PC-9 (cell line): ENCODE data around the gene AOC1. TPM values are rescaled to one million over a fixed set of nuclear protein-coding genes. Genes with fewer than 3 reads are reported as not detected.
"Not testable (repeated sequence)": the region's sequence is repeated elsewhere in the genome, so short reads cannot be mapped to it uniquely, and the experiment has no call there.

Source experiments
- BruUV-seq: library from RNA; stranded (reverse); fragments of 400-500 nt; replicated peaks from 2 replicates; lab custom pipeline; 2021; lab: Mats Ljungman, UMichigan
- CTCF ChIA-PET: fragments of 300-600 bp; sonication (Branson Sonifier 250); formaldehyde crosslinking; loops from one replicate; lab custom pipeline; 2022; ENCODE audit warnings: antibody characterized with exemption; lab: Charles Lee
- POLR2A ChIA-PET: fragments of 300-600 bp; sonication (Branson Sonifier 250); formaldehyde crosslinking; loops from one replicate; lab custom pipeline; 2022; ENCODE audit warnings: antibody characterized with exemption; ENCODE audit not compliant: unreplicated experiment; lab: Charles Lee
- DNase-seq, 2 experiments: peaks; one replicate each; pipeline versions ENCODE4 v3.0.0 to v3.0.0-alpha.2; 2015 to 2022; ENCODE audit warnings: mixed read lengths in 1 of 2
- H2AFZ ChIP-seq: fragments of 200-600 bp; sonication (generic); 2 replicates; pipeline ENCODE4 v1.8.1; 2017; ENCODE audit warnings: antibody characterized with exemption
- H3F3A ChIP-seq: fragments of 200-600 bp; sonication (generic); 2 replicates; pipeline ENCODE4 v1.8.1; 2017; ENCODE audit warnings: antibody characterized with exemption, mild to moderate bottlenecking, low read depth; ENCODE audit not compliant: insufficient read depth
- H3K27ac ChIP-seq: fragments of 200-600 bp; sonication (generic); 2 replicates; pipeline ENCODE4 v1.6.1; 2016; ENCODE audit warnings: mixed run types
- H3K27me3 ChIP-seq: fragments of 200-600 bp; sonication (generic); 2 replicates; pipeline ENCODE4 v1.6.1; 2016; ENCODE audit warnings: low read depth, mixed run types; ENCODE audit not compliant: insufficient read depth
- H3K36me3 ChIP-seq: fragments of 200-600 bp; sonication (generic); 2 replicates; pipeline ENCODE4 v1.6.1; 2016; ENCODE audit warnings: low read depth, mixed run types
- H3K4me1 ChIP-seq: fragments of 200-600 bp; sonication (generic); replicated peaks from 2 replicates; pipeline ENCODE4 v1.6.1; 2016; ENCODE audit warnings: mixed run types; ENCODE audit not compliant: insufficient read depth
- H3K4me2 ChIP-seq: fragments of 200-600 bp; sonication (generic); 2 replicates; pipeline ENCODE4 v1.6.1; 2017; ENCODE audit warnings: mixed run types
- H3K4me3 ChIP-seq: fragments of 200-600 bp; sonication (generic); 2 replicates; pipeline ENCODE4 v1.6.1; 2016; ENCODE audit warnings: mixed run types
- H3K79me2 ChIP-seq: fragments of 200-600 bp; sonication (generic); 2 replicates; pipeline ENCODE4 v1.6.1; 2017; ENCODE audit warnings: low read depth, mixed run types
- H3K9me2 ChIP-seq: fragments of 200-600 bp; sonication (generic); 2 replicates; pipeline ENCODE4 v1.8.1; 2017; ENCODE audit warnings: mild to moderate bottlenecking; ENCODE audit not compliant: insufficient read depth
- H3K9me3 ChIP-seq: fragments of 200-600 bp; sonication (generic); 2 replicates; pipeline ENCODE4 v1.8.1; 2016; ENCODE audit warnings: low read depth; ENCODE audit not compliant: insufficient read depth
- H4K20me1 ChIP-seq: fragments of 200-600 bp; sonication (generic); 2 replicates; pipeline ENCODE4 v1.8.1; 2017; ENCODE audit not compliant: insufficient read depth
- EZH2 ChIP-seq: fragments of 200-600 bp; sonication (generic); IDR thresholded peaks from 2 replicates; pipeline ENCODE4 v1.8.0; 2017; ENCODE audit warnings: antibody characterized with exemption, low read depth
- intact Hi-C: fragments of 100-400 bp; cut with micrococcal nuclease; formaldehyde crosslinking; loops from one replicate; pipeline ENCODE4 v1.10.0; 2022; ENCODE audit not compliant: unreplicated experiment
- total RNA-seq: library from RNA; stranded (reverse); gene quantifications from 2 replicates; pipeline ENCODE4 v1.2.3, GENCODE V29; 2021
- TF ChIP-seq, protein P1 (sequence below): fragments of 200-600 bp; sonication (generic); conservative IDR thresholded peaks from 2 replicates; pipeline ENCODE4 v1.6.1; 2017; ENCODE audit warnings: mixed run types, antibody characterized with exemption, mild to moderate bottlenecking, moderate library complexity

The AOC1 gene
- total RNA-seq, 1 experiment from 2014 or later, result 11.4 TPM

DNA sequence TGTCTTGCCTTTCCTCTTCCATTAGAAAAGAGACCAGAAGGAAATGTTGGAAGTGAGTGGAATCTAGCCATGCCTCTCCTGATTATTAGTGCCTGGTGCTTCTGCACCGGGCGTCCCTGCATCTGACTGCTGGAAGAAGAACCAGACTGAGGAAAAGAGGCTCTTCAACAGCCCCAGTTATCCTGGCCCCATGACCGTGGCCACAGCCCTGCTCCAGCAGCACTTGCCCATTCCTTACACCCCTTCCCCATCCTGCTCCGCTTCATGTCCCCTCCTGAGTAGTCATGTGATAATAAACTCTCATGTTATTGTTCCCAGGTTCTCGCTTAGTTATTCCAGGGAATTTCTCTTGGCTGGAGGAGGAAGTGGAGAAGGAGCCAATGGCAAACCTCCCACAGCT is 47.5 kb upstream of the AOC1 start:
- TF ChIP-seq, protein P1, sequence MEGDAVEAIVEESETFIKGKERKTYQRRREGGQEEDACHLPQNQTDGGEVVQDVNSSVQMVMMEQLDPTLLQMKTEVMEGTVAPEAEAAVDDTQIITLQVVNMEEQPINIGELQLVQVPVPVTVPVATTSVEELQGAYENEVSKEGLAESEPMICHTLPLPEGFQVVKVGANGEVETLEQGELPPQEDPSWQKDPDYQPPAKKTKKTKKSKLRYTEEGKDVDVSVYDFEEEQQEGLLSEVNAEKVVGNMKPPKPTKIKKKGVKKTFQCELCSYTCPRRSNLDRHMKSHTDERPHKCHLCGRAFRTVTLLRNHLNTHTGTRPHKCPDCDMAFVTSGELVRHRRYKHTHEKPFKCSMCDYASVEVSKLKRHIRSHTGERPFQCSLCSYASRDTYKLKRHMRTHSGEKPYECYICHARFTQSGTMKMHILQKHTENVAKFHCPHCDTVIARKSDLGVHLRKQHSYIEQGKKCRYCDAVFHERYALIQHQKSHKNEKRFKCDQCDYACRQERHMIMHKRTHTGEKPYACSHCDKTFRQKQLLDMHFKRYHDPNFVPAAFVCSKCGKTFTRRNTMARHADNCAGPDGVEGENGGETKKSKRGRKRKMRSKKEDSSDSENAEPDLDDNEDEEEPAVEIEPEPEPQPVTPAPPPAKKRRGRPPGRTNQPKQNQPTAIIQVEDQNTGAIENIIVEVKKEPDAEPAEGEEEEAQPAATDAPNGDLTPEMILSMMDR, result no peak
- no peak for TF ChIP-seq EZH2
- no peak overlapping the region for H3K4me2 ChIP-seq
- no peak overlapping the region for H3K4me3 ChIP-seq
- H3K27ac ChIP-seq, result no peak overlapping the region
- no TSS peak for BruUV-seq
- CTCF ChIA-PET, result no interaction called here
- no peaks in the 10 kb centered on the region for H4K20me1 ChIP-seq
- intact Hi-C loops, result no loop called here
- DNase-seq, result no peak
- no peaks in the 10 kb centered on the region for H3K9me2 ChIP-seq
- no peak overlapping the region for H2AFZ ChIP-seq
- no peaks in the 10 kb centered on the region for H3K79me2 ChIP-seq
- no peaks in the 10 kb centered on the region for H3K36me3 ChIP-seq
- H3K9me3 ChIP-seq, result no peaks in the 10 kb centered on the region
- POLR2A ChIA-PET, result no interaction called here
- no peaks in the 10 kb centered on the region for H3K4me1 ChIP-seq
- peaks cover 91% of the 10 kb centered on the region for H3K27me3 ChIP-seq
- H3F3A ChIP-seq, result no peaks in the 10 kb centered on the region

DNA sequence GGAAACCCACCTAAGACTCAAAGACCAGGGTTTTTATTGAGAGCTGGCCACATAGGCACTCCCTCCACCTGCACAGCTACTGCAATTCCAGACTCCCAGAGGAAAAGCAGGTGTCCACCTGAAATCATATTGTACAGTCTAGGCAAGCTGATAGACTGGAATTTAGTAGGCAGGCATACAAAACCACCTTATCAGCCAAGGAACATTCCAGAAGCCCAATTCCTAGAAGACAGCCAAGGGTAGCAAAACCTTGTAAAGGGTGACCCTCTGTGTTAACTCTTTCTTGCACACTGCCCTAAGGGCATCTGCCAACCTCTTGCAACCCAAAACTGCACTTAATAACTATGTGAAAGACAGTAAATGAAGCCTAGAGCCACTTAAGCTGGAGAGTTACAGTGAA is 46.5 kb upstream of the AOC1 start:
- Histone ChIP-seq H4K20me1 (no peaks in the 10 kb centered on the region), H3K4me1 (no peaks in the 10 kb centered on the region), H2AFZ (no peak overlapping the region), H3K4me2 (no peak overlapping the region), H3K27ac (no peak overlapping the region), H3K9me2 (no peaks in the 10 kb centered on the region), H3K4me3 (no peak overlapping the region), H3F3A (no peaks in the 10 kb centered on the region), H3K79me2 (no peaks in the 10 kb centered on the region), H3K36me3 (no peaks in the 10 kb centered on the region), H3K27me3 (peaks cover 91% of the 10 kb centered on the region), H3K9me3 (no peaks in the 10 kb centered on the region)
- POLR2A ChIA-PET, result no interaction called here
- intact Hi-C loops, result no loop called here
- BruUV-seq, result no TSS peak
- CTCF ChIA-PET, result no interaction called here
- DNase-seq, result no peak
- no peak for TF ChIP-seq EZH2

DNA sequence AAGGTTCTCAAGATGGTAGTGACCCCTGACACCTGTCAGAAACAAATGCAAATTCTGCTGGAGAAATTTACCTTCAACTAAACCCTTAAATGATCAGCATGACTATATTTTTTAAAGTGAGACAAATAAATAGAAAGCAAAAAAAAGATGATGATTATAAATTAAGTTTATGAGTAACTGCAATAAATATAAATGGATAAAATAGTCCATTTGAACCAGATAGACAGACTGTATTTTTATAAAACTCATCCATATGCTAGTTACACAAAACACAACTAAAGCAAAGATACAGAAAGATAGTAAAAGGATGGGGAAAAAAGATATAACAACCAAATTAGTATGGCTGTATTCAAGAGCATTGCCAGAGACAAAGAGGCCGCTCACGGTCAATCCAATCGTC is 45.9 kb upstream of the AOC1 start:
- H3K9me2 ChIP-seq, result no peaks in the 10 kb centered on the region
- intact Hi-C loops, result no loop called here
- H3K9me3 ChIP-seq, result no peaks in the 10 kb centered on the region
- H3K36me3 ChIP-seq, result no peaks in the 10 kb centered on the region
- H3K4me2 ChIP-seq, result no peak overlapping the region
- no peak overlapping the region for H3K27ac ChIP-seq
- ChIA-PET CTCF (no interaction called here), POLR2A (no interaction called here)
- no peaks in the 10 kb centered on the region for H3K4me1 ChIP-seq
- no peaks in the 10 kb centered on the region for H3F3A ChIP-seq
- no peak for TF ChIP-seq EZH2
- TF ChIP-seq, protein P1, result no peak
- H3K4me3 ChIP-seq, result no peak overlapping the region
- H3K27me3 ChIP-seq, result peaks cover 85% of the 10 kb centered on the region
- H2AFZ ChIP-seq, result no peak overlapping the region
- no TSS peak for BruUV-seq
- no peaks in the 10 kb centered on the region for H3K79me2 ChIP-seq
- DNase-seq, result no peak
- H4K20me1 ChIP-seq, result no peaks in the 10 kb centered on the region

DNA sequence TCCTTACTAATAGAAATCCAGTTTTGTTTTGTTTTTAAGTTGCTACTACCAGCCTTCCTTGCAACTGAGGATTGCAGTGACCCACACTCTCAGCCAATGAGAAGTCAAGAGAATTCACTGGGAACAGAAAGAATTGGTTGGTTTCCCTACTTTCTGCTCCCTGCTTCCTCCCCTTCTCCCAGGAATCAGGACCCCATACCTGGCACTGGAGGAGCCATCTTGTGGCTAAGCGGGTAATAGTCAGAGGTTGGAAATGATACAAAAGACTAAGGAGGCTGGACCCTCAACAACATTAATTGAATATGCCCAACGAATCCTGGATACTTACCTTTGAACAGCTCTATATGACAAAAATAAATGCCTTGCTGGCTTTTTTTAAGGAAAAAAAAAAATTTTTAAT is 45.5 kb upstream of the AOC1 start:
- no peak for TF ChIP-seq EZH2
- TF ChIP-seq, protein P1, result no peak
- H3K4me2 ChIP-seq, result no peak overlapping the region
- BruUV-seq, result no TSS peak
- H3K4me3 ChIP-seq, result no peak overlapping the region
- DNase-seq, result no peak
- no peak overlapping the region for H3K27ac ChIP-seq
- no peaks in the 10 kb centered on the region for H3F3A ChIP-seq
- no peaks in the 10 kb centered on the region for H3K79me2 ChIP-seq
- POLR2A ChIA-PET, result no interaction called here
- H3K36me3 ChIP-seq, result no peaks in the 10 kb centered on the region
- no peaks in the 10 kb centered on the region for H4K20me1 ChIP-seq
- intact Hi-C loops, result no loop called here
- no peaks in the 10 kb centered on the region for H3K9me2 ChIP-seq
- no peaks in the 10 kb centered on the region for H3K9me3 ChIP-seq
- peaks cover 81% of the 10 kb centered on the region for H3K27me3 ChIP-seq
- no peak overlapping the region for H2AFZ ChIP-seq
- CTCF ChIA-PET, result no interaction called here
- H3K4me1 ChIP-seq, result no peaks in the 10 kb centered on the region

DNA sequence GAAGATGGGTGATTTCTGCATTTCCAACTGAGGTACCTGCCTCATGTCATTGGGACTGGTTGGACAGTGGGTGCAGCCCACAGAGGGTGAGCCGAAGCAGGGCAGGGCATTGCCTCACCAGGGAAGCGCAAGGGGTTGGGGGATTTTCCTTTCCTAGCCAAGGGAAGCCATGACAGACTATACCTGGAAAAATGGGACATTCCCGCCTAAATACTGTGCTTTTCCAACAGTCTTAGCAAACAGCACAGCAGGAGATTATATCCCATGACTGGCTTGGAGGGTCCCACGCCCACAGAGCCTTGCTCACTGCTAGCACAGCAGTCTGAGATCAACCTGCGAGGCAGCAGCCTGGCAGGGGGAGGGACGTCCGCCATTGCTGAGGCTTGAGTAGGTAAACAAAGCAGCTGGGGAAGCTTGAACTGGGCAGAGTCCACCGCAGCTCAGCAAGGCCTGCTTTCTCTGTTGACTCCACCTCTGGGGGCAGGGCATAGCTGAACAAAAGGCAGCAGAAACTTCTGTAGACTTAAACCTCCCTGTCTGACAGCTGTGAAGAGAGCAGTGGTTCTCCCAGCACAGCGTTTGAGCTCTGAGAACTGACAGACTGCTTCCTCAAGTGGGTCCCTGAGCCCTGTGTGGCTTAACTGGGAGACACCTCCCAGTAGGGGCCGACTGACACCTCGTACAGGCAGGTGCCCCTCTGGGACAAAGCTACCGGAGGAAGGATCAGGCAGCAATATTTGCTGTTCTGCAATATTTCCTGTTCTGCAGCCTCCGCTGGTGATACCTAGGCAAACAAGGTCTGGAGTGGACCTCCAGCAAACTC is 44.5 kb upstream of the AOC1 start:
- POLR2A ChIA-PET, H4K20me1 ChIP-seq, H3K9me2 ChIP-seq, H3K79me2 ChIP-seq, H3K4me3 ChIP-seq, intact Hi-C loops, CTCF ChIA-PET, H3K27ac ChIP-seq, H3K9me3 ChIP-seq, H3K4me2 ChIP-seq, H3F3A ChIP-seq, H2AFZ ChIP-seq, BruUV-seq, H3K4me1 ChIP-seq, DNase-seq, H3K36me3 ChIP-seq: not testable (repeated sequence)
- peaks cover 72% of the 10 kb centered on the region for H3K27me3 ChIP-seq
